Measurements from ENCODE around the gene SYTL3.

The SYTL3 gene

DNA sequence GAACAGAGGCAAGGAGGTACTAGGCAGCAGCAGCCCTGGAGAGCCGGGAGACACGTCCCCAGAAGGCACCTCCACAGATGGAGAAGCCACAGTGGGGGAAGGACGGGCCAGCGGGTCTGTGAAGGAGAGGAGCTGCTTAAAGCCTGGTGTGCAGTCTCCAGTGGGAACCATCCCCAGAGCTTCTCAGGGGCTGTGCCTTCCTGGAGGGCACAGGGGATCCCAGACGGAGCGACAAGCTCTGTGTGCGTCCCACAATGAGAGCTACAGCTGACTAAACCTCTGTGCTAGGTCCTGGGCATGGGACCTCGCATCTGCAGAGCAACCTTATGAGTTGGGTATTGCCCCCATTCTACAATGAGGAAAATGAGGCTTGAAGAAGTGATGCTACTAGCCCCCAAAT is 118.6 kb downstream of the SYTL3 start:
- TF ChIP-seq, protein P1, sequence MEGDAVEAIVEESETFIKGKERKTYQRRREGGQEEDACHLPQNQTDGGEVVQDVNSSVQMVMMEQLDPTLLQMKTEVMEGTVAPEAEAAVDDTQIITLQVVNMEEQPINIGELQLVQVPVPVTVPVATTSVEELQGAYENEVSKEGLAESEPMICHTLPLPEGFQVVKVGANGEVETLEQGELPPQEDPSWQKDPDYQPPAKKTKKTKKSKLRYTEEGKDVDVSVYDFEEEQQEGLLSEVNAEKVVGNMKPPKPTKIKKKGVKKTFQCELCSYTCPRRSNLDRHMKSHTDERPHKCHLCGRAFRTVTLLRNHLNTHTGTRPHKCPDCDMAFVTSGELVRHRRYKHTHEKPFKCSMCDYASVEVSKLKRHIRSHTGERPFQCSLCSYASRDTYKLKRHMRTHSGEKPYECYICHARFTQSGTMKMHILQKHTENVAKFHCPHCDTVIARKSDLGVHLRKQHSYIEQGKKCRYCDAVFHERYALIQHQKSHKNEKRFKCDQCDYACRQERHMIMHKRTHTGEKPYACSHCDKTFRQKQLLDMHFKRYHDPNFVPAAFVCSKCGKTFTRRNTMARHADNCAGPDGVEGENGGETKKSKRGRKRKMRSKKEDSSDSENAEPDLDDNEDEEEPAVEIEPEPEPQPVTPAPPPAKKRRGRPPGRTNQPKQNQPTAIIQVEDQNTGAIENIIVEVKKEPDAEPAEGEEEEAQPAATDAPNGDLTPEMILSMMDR (IDR thresholded peaks at IDR 0.05; ENCODE audit: borderline replicate concordance, insufficient read depth, low read depth, low read length), result no peak
- no peak overlapping the region for H3K4me3 ChIP-seq (ENCODE audit: low read depth, low read length)

DNA sequence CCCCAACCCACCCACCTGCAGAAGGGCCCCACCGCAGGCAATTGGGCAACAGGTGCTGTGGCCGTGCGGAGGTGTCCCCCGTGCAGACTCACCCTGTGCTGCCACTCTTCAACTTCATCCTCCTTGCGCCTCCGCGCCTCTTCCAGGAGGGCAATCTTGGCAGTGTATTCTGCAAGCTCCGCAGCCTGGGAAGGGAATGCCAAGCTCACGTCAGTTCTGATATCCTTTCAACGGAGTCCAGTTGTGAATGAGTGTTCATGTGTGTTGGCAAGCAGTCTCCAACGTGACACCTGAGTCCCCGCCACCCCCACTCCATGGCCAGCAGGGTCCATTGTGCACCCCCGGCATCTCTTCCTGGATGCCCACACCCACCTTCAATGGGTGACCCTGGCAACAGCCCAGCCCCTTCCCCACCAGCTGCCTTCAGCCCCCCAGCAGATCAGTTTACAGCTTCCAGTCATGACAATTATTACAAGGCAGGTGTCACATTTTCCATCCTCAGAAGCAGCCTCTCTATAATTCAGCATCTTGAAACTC is 119.4 kb downstream of the SYTL3 start:
- TF ChIP-seq, protein P1 (IDR thresholded peaks at IDR 0.05; ENCODE audit: borderline replicate concordance, insufficient read depth, low read depth, low read length), result no peak
- H3K4me3 ChIP-seq (ENCODE audit: low read depth, low read length), result no peak overlapping the region

DNA sequence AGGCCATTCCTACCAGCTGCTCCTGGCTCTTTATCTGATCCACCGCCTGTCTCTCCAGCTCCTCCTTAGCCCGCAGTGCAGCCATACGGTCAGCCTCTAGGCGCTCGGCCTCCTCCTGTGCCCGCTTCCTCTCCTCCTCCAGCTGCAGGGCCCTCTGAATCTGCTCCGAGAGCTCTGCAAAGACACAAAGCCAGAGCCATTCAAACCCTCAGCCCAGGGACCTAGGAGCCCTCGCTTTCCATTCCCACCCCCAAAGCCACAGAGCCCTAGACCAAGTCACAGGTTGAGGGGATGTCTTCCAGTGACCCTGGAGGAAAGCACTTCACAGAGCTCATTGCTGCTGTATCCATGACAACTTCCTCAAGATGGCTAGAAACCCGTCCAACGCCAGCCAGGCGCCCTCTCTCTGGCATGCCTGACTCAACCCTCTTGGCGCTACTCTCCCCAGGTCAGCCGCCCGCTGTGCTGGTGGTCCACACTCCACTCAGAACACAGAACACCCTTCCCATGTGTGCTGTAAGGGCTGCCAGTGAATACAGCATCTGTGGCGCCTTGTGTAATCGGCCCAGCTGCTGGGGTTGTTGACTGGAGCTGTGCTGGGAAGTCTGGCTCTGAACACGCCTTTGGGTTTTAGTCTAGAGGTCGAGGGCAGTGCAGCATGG is 120.0 kb downstream of the SYTL3 start:
- H3K4me3 ChIP-seq (ENCODE audit: low read depth, low read length), result no peak overlapping the region
- TF ChIP-seq, protein P1 (IDR thresholded peaks at IDR 0.05; ENCODE audit: borderline replicate concordance, insufficient read depth, low read depth, low read length), result no peak

DNA sequence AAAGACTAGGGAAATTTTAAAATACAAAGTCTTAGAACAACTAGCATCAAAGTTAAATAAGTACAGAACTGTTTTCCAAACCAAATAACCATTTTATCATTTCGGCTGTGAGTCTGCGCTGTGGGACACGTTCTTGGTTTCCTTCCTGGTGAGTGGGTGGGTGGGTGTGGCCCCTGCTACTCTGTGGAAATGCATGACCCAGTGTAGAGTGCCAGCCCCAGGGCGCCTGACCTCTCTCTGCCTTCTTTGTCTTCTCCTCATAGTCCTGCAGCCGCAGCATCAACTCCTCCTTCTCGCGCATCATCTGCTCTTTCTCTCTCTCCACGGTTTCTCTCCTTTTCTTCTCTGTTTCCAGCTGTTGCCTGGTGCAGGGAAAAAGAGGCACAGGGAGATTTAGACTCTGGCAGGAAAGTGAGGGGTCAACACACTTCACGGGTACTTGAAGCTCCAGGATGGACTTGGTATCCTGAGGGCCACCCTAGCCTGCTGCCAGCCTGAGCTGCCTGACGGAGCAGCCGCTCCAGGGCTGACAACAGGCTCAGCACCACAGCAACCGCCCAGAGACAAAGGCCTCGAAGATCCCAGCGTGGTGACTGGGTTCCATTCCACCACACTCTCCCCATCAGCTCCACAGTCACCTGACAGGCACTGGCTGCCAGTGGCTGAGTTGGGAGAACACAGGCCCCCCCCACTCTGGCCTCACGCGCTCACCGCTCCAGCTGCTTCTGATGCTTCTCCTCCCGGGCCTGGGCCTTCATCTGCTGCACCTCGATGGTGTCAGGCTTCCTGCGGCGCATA is 120.9 kb downstream of the SYTL3 start:
- no peak overlapping the region for H3K4me3 ChIP-seq (ENCODE audit: low read depth, low read length)

DNA sequence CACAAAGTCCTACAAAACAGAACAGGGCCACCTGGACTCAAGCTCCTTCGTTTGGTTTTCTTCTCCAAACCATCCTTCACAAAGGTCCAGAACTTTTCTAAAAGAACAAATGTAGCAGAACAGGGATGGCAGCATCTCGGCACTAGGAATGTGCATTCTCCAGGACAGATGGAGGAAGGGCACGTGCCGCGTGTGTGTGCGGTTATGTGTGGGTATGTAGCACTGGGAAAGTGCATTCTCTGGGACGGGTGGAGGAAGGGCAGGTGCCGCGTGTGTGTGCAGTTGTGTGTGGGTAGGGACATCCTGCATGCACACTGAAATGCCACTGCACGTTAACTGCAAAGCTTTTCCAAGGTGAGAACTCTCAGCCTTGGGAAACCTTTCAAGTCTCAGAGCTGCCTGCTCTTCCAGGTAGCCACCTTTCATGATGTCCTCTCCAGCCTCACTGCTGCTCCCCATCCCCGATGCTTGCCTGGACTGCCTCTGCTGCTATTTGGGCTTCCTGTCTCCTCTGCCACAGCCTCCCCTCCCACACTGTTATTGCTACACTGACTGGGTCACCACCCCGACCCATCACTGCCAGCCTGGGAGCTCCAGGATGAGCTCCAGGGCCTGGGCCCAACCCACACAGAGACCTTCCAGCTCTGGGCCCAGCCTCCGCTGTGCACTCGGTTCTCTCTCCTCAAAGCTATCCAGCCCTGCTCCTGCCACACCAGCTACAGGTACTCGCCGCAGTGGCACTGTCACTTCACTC is 121.7 kb downstream of the SYTL3 start:
- H3K4me3 ChIP-seq (ENCODE audit: low read depth, low read length), result no peak overlapping the region
- TF ChIP-seq, protein P1 (IDR thresholded peaks at IDR 0.05; ENCODE audit: borderline replicate concordance, insufficient read depth, low read depth, low read length), result no peak

More for the DNA sequence above, 120.9 kb downstream of the SYTL3 start:
- TF ChIP-seq, protein P1 (IDR thresholded peaks at IDR 0.05; ENCODE audit: borderline replicate concordance, insufficient read depth, low read depth, low read length), result no peak

DNA sequence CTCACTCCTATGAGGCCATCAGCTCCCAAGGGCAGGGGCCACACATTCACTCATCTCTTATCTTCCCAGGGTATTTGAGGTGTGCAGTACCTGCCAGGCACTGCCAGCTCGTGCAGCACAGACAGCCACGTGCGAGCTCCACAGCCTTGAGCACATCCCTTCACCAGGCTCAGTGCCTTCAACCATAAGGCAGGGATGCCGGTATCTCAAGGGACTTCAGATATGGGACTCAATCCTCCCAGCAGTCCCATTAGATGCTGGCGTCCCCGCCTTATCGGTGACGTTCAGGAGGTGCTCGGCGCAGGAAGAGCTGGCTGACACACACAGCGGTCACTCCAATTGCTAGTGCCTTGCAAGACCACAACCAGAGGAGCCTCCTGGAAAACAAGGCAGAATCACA is 122.3 kb downstream of the SYTL3 start:
- no peak overlapping the region for H3K4me3 ChIP-seq (ENCODE audit: low read depth, low read length)
- TF ChIP-seq, protein P1 (IDR thresholded peaks at IDR 0.05; ENCODE audit: borderline replicate concordance, insufficient read depth, low read depth, low read length), result no peak

Data from GM12875 (cell line).